SK-N-SH (cell line): ENCODE data around the gene TAB2. TPM values are rescaled to one million over a fixed set of nuclear protein-coding genes. Genes with fewer than 3 reads are reported as not detected.

Experiments used
- CTCF ChIA-PET: fragments of 300-600, 350-600 bp; formaldehyde crosslinking; extraction: SDS; loops from one replicate; lab custom pipeline; 2021; lab: Yijun Ruan, JAX
- POLR2A ChIA-PET: fragments of 350-600 bp; sonication (Branson Sonifier 250); formaldehyde crosslinking; extraction: SDS; loops from one replicate; lab custom pipeline; 2020; ENCODE audit warnings: antibody characterized with exemption, inconsistent platforms; lab: Yijun Ruan, JAX
- DNase-seq: peaks from one replicate; pipeline ENCODE4 v3.0.0; 2012
- H2AFZ ChIP-seq: fragments of 200-600 bp; sonication (generic); 2 replicates; pipeline ENCODE4 v1.8.1; 2016; ENCODE audit warnings: antibody characterized with exemption, mild to moderate bottlenecking, low read depth
- H3F3A ChIP-seq: fragments of 200-600 bp; sonication (generic); replicated peaks from 2 replicates; pipeline ENCODE3; 2016; ENCODE audit warnings: antibody characterized with exemption, mild to moderate bottlenecking; ENCODE audit not compliant: insufficient read depth
- H3K27ac ChIP-seq, 2 experiments: fragments of 200-500 bp in 1 of 2; fragments of 200-600 bp in 1 of 2; sonication (Bioruptor generic) in 1 of 2; sonication (generic), shearing (Covaris generic) in 1 of 2; 2 replicates each; pipeline versions ENCODE4 v1.5.1 to v1.6.1; 2014 to 2016; ENCODE audit warnings: low read depth in 2 of 2, inconsistent platforms in 1 of 2, low read length in 1 of 2, mild to moderate bottlenecking in 1 of 2, mixed read lengths in 1 of 2
- H3K27me3 ChIP-seq: fragments of 200-600 bp; sonication (generic), shearing (Covaris generic); 2 replicates; pipeline ENCODE4 v1.6.1; 2016; ENCODE audit warnings: mixed run types; ENCODE audit not compliant: insufficient read depth
- H3K36me3 ChIP-seq, 2 experiments: fragments of 200-500 bp in 1 of 2; fragments of 200-600 bp in 1 of 2; sonication (Bioruptor generic) in 1 of 2; sonication (generic) in 1 of 2; replicated peaks in 1 of 2; 2 replicates each; pipeline versions ENCODE3 to v1.5.1; 2014 to 2016; ENCODE audit warnings: low read length in 1 of 2, mild to moderate bottlenecking in 1 of 2; ENCODE audit not compliant: insufficient read depth in 2 of 2, control insufficient read depth in 1 of 2
- H3K4me1 ChIP-seq, 2 experiments: fragments of 200-500 bp in 1 of 2; fragments of 200-600 bp in 1 of 2; sonication (Bioruptor generic) in 1 of 2; sonication (generic), shearing (Covaris generic) in 1 of 2; 2 replicates each; pipeline versions ENCODE4 v1.5.1 to v1.6.1; 2014 to 2016; ENCODE audit warnings: low read depth in 1 of 2, low read length in 1 of 2, mixed run types in 1 of 2; ENCODE audit not compliant: insufficient read depth in 2 of 2, control insufficient read depth in 1 of 2
- H3K4me2 ChIP-seq: fragments of 200-600 bp; sonication (generic), shearing (Covaris generic); 2 replicates; pipeline ENCODE4 v1.6.1; 2017; ENCODE audit warnings: mixed run types
- H3K4me3 ChIP-seq, 2 experiments: fragments of 200-500 bp in 1 of 2; fragments of 200-600 bp in 1 of 2; sonication (Bioruptor generic) in 1 of 2; sonication (generic), shearing (Covaris generic) in 1 of 2; 2 replicates each; pipeline versions ENCODE4 v1.5.1 to v1.8.1; 2014 to 2016; ENCODE audit warnings: low read depth in 2 of 2, inconsistent platforms in 1 of 2, low read length in 1 of 2, mild to moderate bottlenecking in 1 of 2, mixed read lengths in 1 of 2, moderate library complexity in 1 of 2
- H3K79me2 ChIP-seq: fragments of 200-600 bp; sonication (generic); 2 replicates; pipeline ENCODE4 v1.8.1; 2017; ENCODE audit warnings: mild to moderate bottlenecking; ENCODE audit not compliant: insufficient read depth
- H3K9ac ChIP-seq: fragments of 200-600 bp; sonication (generic); 2 replicates; pipeline ENCODE4 v1.6.1; 2017; ENCODE audit warnings: mixed run types
- H3K9me2 ChIP-seq: fragments of 200-600 bp; sonication (generic); 2 replicates; pipeline ENCODE4 v1.6.1; 2017; ENCODE audit warnings: mixed run types
- H3K9me3 ChIP-seq: fragments of 200-600 bp; sonication (generic); 2 replicates; pipeline ENCODE4 v1.6.1; 2017; ENCODE audit warnings: mixed run types, mild to moderate bottlenecking, moderate library complexity
- H4K20me1 ChIP-seq: fragments of 200-600 bp; sonication (generic); 2 replicates; pipeline ENCODE4 v1.6.1; 2017; ENCODE audit warnings: mild to moderate bottlenecking, mixed run types; ENCODE audit not compliant: insufficient read depth
- CHD2 ChIP-seq: fragments of 150-350 bp; IDR thresholded peaks from 2 replicates; pipeline ENCODE4 v1.6.1; 2018; ENCODE audit warnings: low read length; ENCODE audit not compliant: partially characterized antibody
- EP300 ChIP-seq, 2 experiments: IDR thresholded peaks; 2 replicates each; pipeline versions ENCODE4 v1.4.0 to v1.6.1; 2012; ENCODE audit warnings: borderline replicate concordance in 1 of 2, low read depth in 1 of 2, low read length in 1 of 2
- FOSL2 ChIP-seq: IDR thresholded peaks from 2 replicates; pipeline ENCODE4 v1.4.0; 2012; ENCODE audit warnings: low read depth, mild to moderate bottlenecking, moderate library complexity, borderline replicate concordance
- FOXJ3 ChIP-seq: sonication (generic); formaldehyde crosslinking; IDR thresholded peaks from 2 replicates; pipeline ENCODE4 v1.5.1; 2020; ENCODE audit warnings: mild to moderate bottlenecking, missing genetic modification reagents
- FOXM1 ChIP-seq: IDR thresholded peaks from 2 replicates; pipeline ENCODE4 v1.4.0; 2012; ENCODE audit warnings: low read depth, mild to moderate bottlenecking
- GABPA ChIP-seq: IDR thresholded peaks from 2 replicates; pipeline ENCODE4 v1.4.0; 2012; ENCODE audit warnings: low read depth, mild to moderate bottlenecking
- MEF2A ChIP-seq: IDR thresholded peaks from 2 replicates; pipeline ENCODE4 v1.4.0; 2012; ENCODE audit warnings: low read depth, borderline replicate concordance
- MXI1 ChIP-seq: IDR thresholded peaks from 2 replicates; pipeline ENCODE4 v1.6.1; 2012; ENCODE audit warnings: mild to moderate bottlenecking, low read depth, low read length, improper control_type of control experiment
- NFIC ChIP-seq: IDR thresholded peaks from 2 replicates; pipeline ENCODE4 v1.4.0; 2012; ENCODE audit warnings: borderline replicate concordance
- RCOR1 ChIP-seq: fragments of 150-350 bp; IDR thresholded peaks from 2 replicates; pipeline ENCODE4 v1.6.1; 2017; ENCODE audit warnings: antibody characterized with exemption, low read length
- RFX5 ChIP-seq: IDR thresholded peaks from 2 replicates; pipeline ENCODE4 v1.6.1; 2012; ENCODE audit warnings: mild to moderate bottlenecking, improper control_type of control experiment, low read length
- RXRA ChIP-seq: IDR thresholded peaks from 2 replicates; pipeline ENCODE4 v1.4.0; 2012; ENCODE audit warnings: low read depth, mild to moderate bottlenecking, borderline replicate concordance
- SIN3A ChIP-seq: IDR thresholded peaks from 2 replicates; pipeline ENCODE4 v1.6.1; 2012; ENCODE audit warnings: low read depth, mild to moderate bottlenecking, low read length, moderate library complexity, borderline replicate concordance
- SMC3 ChIP-seq: IDR thresholded peaks from 2 replicates; pipeline ENCODE4 v1.6.1; 2012; ENCODE audit warnings: low read depth, low read length, improper control_type of control experiment
- TAF1 ChIP-seq: IDR thresholded peaks from 2 replicates; pipeline ENCODE4 v1.6.1; 2012; ENCODE audit warnings: low read depth, mild to moderate bottlenecking, low read length, moderate library complexity, borderline replicate concordance
- TCF12 ChIP-seq: IDR thresholded peaks from 2 replicates; pipeline ENCODE4 v1.4.0; 2012
- TEAD4 ChIP-seq: IDR thresholded peaks from 2 replicates; pipeline ENCODE4 v1.4.0; 2012; ENCODE audit warnings: mild to moderate bottlenecking, borderline replicate concordance; ENCODE audit not compliant: insufficient read depth
- USF1 ChIP-seq: IDR thresholded peaks from 2 replicates; pipeline ENCODE4 v1.4.0; 2012; ENCODE audit warnings: low read depth, borderline replicate concordance
- YY1 ChIP-seq: IDR thresholded peaks from 2 replicates; pipeline ENCODE4 v1.4.0; 2012; ENCODE audit warnings: low read depth, mild to moderate bottlenecking
- ZBTB33 ChIP-seq: IDR thresholded peaks from 2 replicates; pipeline ENCODE4 v1.4.0; 2012; ENCODE audit warnings: low read depth, borderline replicate concordance
- WGBS: methylation state at CpG from one replicate; pipeline ENCODE4 v1.1.6; 2017; ENCODE audit warnings: low lambda C conversion rate; 5-methylcytosine and 5-hydroxymethylcytosine counted together
- polyA plus RNA-seq, 3 experiments: library from polyadenylated mRNA; depleted of rRNA; stranded (reverse); fragments of >200 nt; gene quantifications; 2 replicates each; pipeline ENCODE4 v1.2.3, GENCODE V29; 2012
- TF ChIP-seq, protein P1 (sequence below): IDR thresholded peaks from 2 replicates; pipeline ENCODE4 v1.4.0; 2012; ENCODE audit warnings: low read depth

The TAB2 gene
- polyA plus RNA-seq, 1 of the 3 experiments (the other 2 are of a cell fraction): 24.4 TPM

DNA sequence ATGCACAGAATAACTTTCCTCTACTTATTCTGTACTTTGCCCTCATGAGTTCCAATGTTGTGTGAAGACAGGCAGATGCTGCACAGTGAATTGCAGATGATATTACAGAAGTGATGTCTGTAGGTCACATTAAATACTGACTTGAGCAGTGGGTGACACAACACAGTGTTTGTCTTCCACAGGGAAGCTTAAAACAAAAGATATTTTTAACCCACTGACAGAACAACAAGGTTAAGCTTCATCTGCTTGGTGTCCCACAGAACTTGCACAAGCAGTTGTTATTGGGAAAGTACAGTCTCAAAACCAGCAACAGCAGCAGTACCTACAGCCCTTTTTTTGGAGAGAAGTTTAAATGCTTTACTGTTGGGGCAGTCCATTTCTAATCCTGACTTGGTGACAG is 93.0 kb downstream of the TAB2 start:
- CTCF ChIA-PET: interaction anchor here (1.8 kb wide), 1 partner anchor 22 kb away, joined by 5 read pairs; no protein-coding TSS in a partner anchor

DNA sequence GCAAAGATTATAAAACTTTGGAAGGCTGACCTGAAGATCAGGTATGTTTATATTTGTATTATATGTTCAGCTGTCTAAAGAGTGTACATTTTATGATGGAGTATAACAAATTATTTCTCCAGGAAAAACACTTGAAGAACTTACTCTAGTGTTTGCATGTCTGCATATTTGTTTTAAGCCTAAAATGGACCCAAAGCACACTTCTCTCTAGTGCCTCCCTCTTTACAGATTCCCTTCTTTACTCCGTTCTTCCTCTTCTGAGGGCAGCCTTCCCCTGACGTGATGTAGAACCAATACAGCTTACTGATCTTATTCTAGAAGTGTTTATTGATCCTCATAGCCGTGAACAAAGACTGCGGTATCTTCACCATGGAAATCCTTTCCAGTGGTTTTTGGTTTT is 96.5 kb downstream of the TAB2 start:
- CTCF ChIA-PET: interaction anchor here (1.1 to 2.0 kb wide), 2 partner anchors 18 to 382 kb away, joined by 3 to 12 read pairs; no protein-coding TSS in a partner anchor
- no peak for TF ChIP-seq NFIC
- TF ChIP-seq TEAD4: no peak
- no peak for TF ChIP-seq USF1
- no peak for TF ChIP-seq SIN3A
- no peak for TF ChIP-seq ZBTB33
- TF ChIP-seq RXRA: no peak
- TF ChIP-seq GABPA: no peak
- TF ChIP-seq TAF1: no peak
- TF ChIP-seq FOSL2: no peak
- no peak for TF ChIP-seq RCOR1
- no peak for TF ChIP-seq EP300 (IDR thresholded peaks at IDR 0.05; ENCODE audit: borderline replicate concordance in 1 of 2, low read depth in 1 of 2, low read length in 1 of 2)
- no peak for TF ChIP-seq FOXM1
- no peak for TF ChIP-seq CHD2
- no peak for TF ChIP-seq FOXJ3 (CRISPR knock-in tag)
- TF ChIP-seq, protein P1, sequence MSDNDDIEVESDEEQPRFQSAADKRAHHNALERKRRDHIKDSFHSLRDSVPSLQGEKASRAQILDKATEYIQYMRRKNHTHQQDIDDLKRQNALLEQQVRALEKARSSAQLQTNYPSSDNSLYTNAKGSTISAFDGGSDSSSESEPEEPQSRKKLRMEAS: no peak
- no peak for TF ChIP-seq TCF12
- no peak for TF ChIP-seq MEF2A
- TF ChIP-seq MXI1: no peak
- TF ChIP-seq YY1: no peak
- Histone ChIP-seq H3K9me3 (no peaks in the 10 kb centered on the region), H3F3A (peaks cover 4% of the 10 kb centered on the region), H3K27ac (no peak overlapping the region), H3K27me3 (no peaks in the 10 kb centered on the region), H3K4me3 (no peak overlapping the region), H3K4me1 (no peaks in the 10 kb centered on the region), H2AFZ (no peak overlapping the region), H3K9ac (no peak overlapping the region), H3K36me3 (peaks cover 26 to 35% of the 10 kb centered on the region in 2 experiments), H4K20me1 (no peaks in the 10 kb centered on the region), H3K4me2 (no peak overlapping the region), H3K9me2 (no peaks in the 10 kb centered on the region), H3K79me2 (no peaks in the 10 kb centered on the region)
- whole genome bisulfite sequencing: 95% methylated on average over 4 of the region's 4 CpGs
- DNase-seq: no peak
- POLR2A ChIA-PET: no interaction called here

More for the DNA sequence above, 93.0 kb downstream of the TAB2 start:
- no peak for DNase-seq
- no peak overlapping the region for H3K27ac ChIP-seq
- POLR2A ChIA-PET: no interaction called here
- H3K9me3 ChIP-seq: no peaks in the 10 kb centered on the region
- no peaks in the 10 kb centered on the region for H4K20me1 ChIP-seq
- H3K4me2 ChIP-seq: no peak overlapping the region
- H2AFZ ChIP-seq: no peak overlapping the region
- peaks cover 52 to 56% of the 10 kb centered on the region in 2 experiments for H3K36me3 ChIP-seq
- peaks cover 18% of the 10 kb centered on the region for H3F3A ChIP-seq
- H3K9me2 ChIP-seq: no peaks in the 10 kb centered on the region
- no peak for TF ChIP-seq RFX5
- no peak for TF ChIP-seq SMC3
- no peak for TF ChIP-seq MEF2A
- TF ChIP-seq, protein P1: no peak
- H3K79me2 ChIP-seq: no peaks in the 10 kb centered on the region
- no peaks in the 10 kb centered on the region; a peak in 1 of 4 replicates for H3K4me1 ChIP-seq
- H3K4me3 ChIP-seq: no peak overlapping the region
- H3K9ac ChIP-seq: no peak overlapping the region
- H3K27me3 ChIP-seq: no peaks in the 10 kb centered on the region
